Esophagus muscularis mucosa (tissue), 4 donors: ENCODE results near the gene LRRN2.

Experiments
- CTCF ChIP-seq, 3 experiments: fragments of 200-600 bp in 2 of 3; fragments of 450-650 bp in 1 of 3; sonication (generic) in 2 of 3; IDR thresholded peaks; one replicate each; pipeline ENCODE4 v1.5.1; 2017 to 2019; ENCODE audit warnings: antibody characterized with exemption in 3 of 3, mild to moderate bottlenecking in 2 of 3, moderate library complexity in 1 of 3
- EP300 ChIP-seq: sonication (generic); formaldehyde crosslinking; IDR thresholded peaks from one replicate; pipeline ENCODE4 v1.6.1; 2017; ENCODE audit warnings: antibody characterized with exemption
- POLR2A ChIP-seq: fragments of 450-650 bp; IDR thresholded peaks from one replicate; pipeline ENCODE4 v1.6.1; 2017; ENCODE audit warnings: antibody characterized with exemption, moderate library complexity, mild to moderate bottlenecking, low read depth

DNA sequence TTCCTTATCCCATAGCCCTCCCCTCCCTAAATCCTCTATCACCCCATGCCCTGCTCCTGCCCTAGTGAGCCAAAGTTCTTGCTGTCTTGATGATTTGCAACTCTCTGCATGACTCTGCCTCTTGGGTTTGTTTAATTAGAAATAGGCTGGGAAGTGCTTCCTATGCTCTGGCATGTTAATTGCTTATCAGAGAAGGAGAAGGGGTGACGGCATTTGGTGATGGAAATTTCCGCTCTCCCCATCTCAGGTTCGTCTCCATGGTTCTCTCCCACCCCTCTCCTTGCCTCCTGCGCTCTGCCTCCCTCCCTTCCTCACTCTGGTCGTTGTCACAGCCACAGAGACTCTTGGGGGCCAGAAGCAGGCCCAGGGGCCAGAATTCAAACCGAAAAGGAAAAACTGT, 68.9 kb downstream of the LRRN2 start:
- TF ChIP-seq CTCF (IDR thresholded peaks at IDR 0.05) = no peak
- no peak for TF ChIP-seq POLR2A
- no peak for TF ChIP-seq EP300
